ENCODE measurements around the gene SIPA1L3. TPM values are rescaled to one million over a fixed set of nuclear protein-coding genes. Genes with fewer than 3 reads are reported as not detected.

Gene SIPA1L3
- total and polyA plus RNA-seq, 10 of the 15 experiments (the other 5 are each of a cell fraction or from before 2014, with no cell fraction given), result 0.24 to 66.2 (median 19.1) TPM

DNA sequence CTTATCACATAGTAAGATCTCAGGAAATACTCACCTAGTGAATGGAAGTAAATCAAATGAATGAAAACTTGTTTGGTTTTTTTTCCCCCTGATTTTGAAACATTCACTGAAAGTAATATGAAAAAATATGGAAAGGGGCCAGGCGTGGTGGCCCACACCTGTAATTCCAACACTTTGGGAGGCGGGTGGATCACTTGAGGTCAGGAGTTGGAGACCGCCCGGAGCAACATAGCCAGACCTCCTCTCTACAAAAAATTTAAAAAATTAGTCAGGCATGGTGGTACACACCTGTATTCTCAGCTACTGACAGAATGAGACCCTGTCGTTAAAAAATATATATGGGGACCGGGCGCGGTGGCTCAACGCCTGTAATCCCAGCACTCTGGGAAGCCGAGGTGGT is 149.6 kb downstream of the SIPA1L3 start:
- Histone ChIP-seq H3K4me3 (no peak overlapping the region), H3K4me2 (ENCODE audit: control insufficient read depth, insufficient read depth) (no peak overlapping the region), H3K27me3 (replicated peaks in 1 of 2; ENCODE audit: control insufficient read depth in 2 of 2, insufficient read depth in 2 of 2, low read length in 1 of 2) (no peaks in the 10 kb centered on the region), H3K4me1 (ENCODE audit: control insufficient read depth, insufficient read depth, low read length) (peaks cover 29% of the 10 kb centered on the region), H3K9ac (ENCODE audit: control insufficient read depth, insufficient read depth, low read length) (no peak overlapping the region), H3K36me3 (ENCODE audit: control insufficient read depth in 2 of 2, insufficient read depth in 2 of 2, low read length in 1 of 2) (peaks cover 4 to 19% of the 10 kb centered on the region in 2 experiments), H3K27ac (ENCODE audit: control insufficient read depth, insufficient read depth) (no peak overlapping the region), H4K20me1 (ENCODE audit: control insufficient read depth, insufficient read depth) (no peaks in the 10 kb centered on the region), H3K9me3 (replicated peaks; ENCODE audit: control insufficient read depth, insufficient read depth, low read length) (no peaks in the 10 kb centered on the region), H2AFZ (ENCODE audit: control insufficient read depth, low read depth, low read length) (no peak overlapping the region), H3K79me2 (ENCODE audit: control insufficient read depth, insufficient read depth, low read length) (peaks cover 16% of the 10 kb centered on the region)
- intact Hi-C loops (cut with micrococcal nuclease; ENCODE audit: unreplicated experiment) (no loop called here), in situ Hi-C loops (cut with MboI) (no loop called here)
- FAIRE-seq (no peak), ATAC-seq (no peak), DNase-seq (ENCODE audit: low read depth, low spot score) (no peak)
- TF ChIP-seq, protein P1, sequence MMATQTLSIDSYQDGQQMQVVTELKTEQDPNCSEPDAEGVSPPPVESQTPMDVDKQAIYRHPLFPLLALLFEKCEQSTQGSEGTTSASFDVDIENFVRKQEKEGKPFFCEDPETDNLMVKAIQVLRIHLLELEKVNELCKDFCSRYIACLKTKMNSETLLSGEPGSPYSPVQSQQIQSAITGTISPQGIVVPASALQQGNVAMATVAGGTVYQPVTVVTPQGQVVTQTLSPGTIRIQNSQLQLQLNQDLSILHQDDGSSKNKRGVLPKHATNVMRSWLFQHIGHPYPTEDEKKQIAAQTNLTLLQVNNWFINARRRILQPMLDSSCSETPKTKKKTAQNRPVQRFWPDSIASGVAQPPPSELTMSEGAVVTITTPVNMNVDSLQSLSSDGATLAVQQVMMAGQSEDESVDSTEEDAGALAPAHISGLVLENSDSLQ (IDR thresholded peaks at IDR 0.05), result no peak
- no peak for TF ChIP-seq NFIC (IDR thresholded peaks at IDR 0.05; ENCODE audit: low read depth, low read length)
- TF ChIP-seq ATF7 (IDR thresholded peaks at IDR 0.05; ENCODE audit: low read depth), result no peak
- TF ChIP-seq, protein P2, sequence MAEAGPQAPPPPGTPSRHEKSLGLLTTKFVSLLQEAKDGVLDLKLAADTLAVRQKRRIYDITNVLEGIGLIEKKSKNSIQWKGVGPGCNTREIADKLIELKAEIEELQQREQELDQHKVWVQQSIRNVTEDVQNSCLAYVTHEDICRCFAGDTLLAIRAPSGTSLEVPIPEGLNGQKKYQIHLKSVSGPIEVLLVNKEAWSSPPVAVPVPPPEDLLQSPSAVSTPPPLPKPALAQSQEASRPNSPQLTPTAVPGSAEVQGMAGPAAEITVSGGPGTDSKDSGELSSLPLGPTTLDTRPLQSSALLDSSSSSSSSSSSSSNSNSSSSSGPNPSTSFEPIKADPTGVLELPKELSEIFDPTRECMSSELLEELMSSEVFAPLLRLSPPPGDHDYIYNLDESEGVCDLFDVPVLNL (IDR thresholded peaks at IDR 0.05; ENCODE audit: low read depth, low read length), result no peak
- TF ChIP-seq POLR2AphosphoS2 (IDR thresholded peaks at IDR 0.05; ENCODE audit: low read depth, low read length), result no peak
- TF ChIP-seq GATAD2B (conservative IDR thresholded peaks at IDR 0.05; ENCODE audit: low read depth), result no peak
- ChIA-PET CTCF (no interaction called here), RAD21 (ENCODE audit: unreplicated experiment) (no interaction called here), POLR2A (no interaction called here), SMC1A (ENCODE audit: uncharacterized antibody, unreplicated experiment) (no interaction called here)
- WGBS (ENCODE audit: insufficient coverage, insufficient replicate concordance, low lambda C conversion rate, missing lambda C conversion rate), result 90% methylated on average over 10 of the region's 10 CpGs
- no TSS peak for BruUV-seq (replicated peaks)

All from GM12878 (cell line).